Endothelial cell of umbilical vein (primary cell): ENCODE results near the gene MARCHF11. TPM values are rescaled to one million over a fixed set of nuclear protein-coding genes. Genes with fewer than 3 reads are reported as not detected.

Source experiments
- BruUV-seq: library from RNA; stranded (reverse); fragments of 400-500 nt; replicated peaks from 2 replicates; lab custom pipeline; 2021; lab: Mats Ljungman, UMichigan
- CTCF ChIA-PET: fragments of 300-600, 350-600 bp; sonication (Branson Sonifier 250); formaldehyde crosslinking; loops from one replicate; lab custom pipeline; 2021; ENCODE audit warnings: antibody characterized with exemption, inconsistent platforms; lab: Charles Lee
- POLR2A ChIA-PET: fragments of 300-600, 350-600 bp; sonication (Branson Sonifier 250); formaldehyde crosslinking; loops from one replicate; lab custom pipeline; 2021; ENCODE audit warnings: antibody characterized with exemption, inconsistent platforms; lab: Charles Lee
- DNase-seq: peaks from one replicate; pipeline ENCODE4 v3.0.0-alpha.2; 2011; ENCODE audit warnings: low read depth, low spot score
- FAIRE-seq: peaks from 2 replicates; lab custom pipeline; 2011; peaks lifted over from hg19 to GRCh38; lab: Jason Lieb, UNC
- H2AFZ ChIP-seq: 2 replicates; pipeline ENCODE4 v1.6.0; 2012; ENCODE audit warnings: low read depth, low read length, control low read depth, inconsistent platforms
- H3K27ac ChIP-seq: 2 replicates; pipeline ENCODE4 v1.5.1; 2011; ENCODE audit warnings: low read depth, mild to moderate bottlenecking, control low read depth, low read length, moderate library complexity; ENCODE audit not compliant: insufficient read depth
- H3K27me3 ChIP-seq, 2 experiments: 2 replicates each; pipeline versions ENCODE4 v1.6.0 to v1.6.1; 2011; ENCODE audit warnings: low read length in 2 of 2, mixed read lengths in 1 of 2; ENCODE audit not compliant: control insufficient read depth in 2 of 2, insufficient read depth in 2 of 2
- H3K36me3 ChIP-seq, 2 experiments: 2 replicates in 1 of 2; 3 replicates in 1 of 2; pipeline ENCODE4 v1.5.1; 2011; ENCODE audit warnings: low read length in 2 of 2, mild to moderate bottlenecking in 1 of 2, moderate library complexity in 1 of 2; ENCODE audit not compliant: control insufficient read depth in 2 of 2, insufficient read depth in 2 of 2; ENCODE audit errors: extremely low read depth in 1 of 2
- H3K4me1 ChIP-seq: 3 replicates; pipeline ENCODE4 v1.5.1; 2011; ENCODE audit warnings: mild to moderate bottlenecking, low read length; ENCODE audit not compliant: control insufficient read depth, insufficient read depth; ENCODE audit errors: extremely low read depth
- H3K4me2 ChIP-seq: 2 replicates; pipeline ENCODE4 v1.6.1; 2011; ENCODE audit warnings: low read length, control low read depth, mixed read lengths; ENCODE audit not compliant: insufficient read depth
- H3K4me3 ChIP-seq, 3 experiments: fragments of 200-600 bp in 1 of 3; sonication (generic), shearing (Covaris generic) in 1 of 3; replicated peaks in 1 of 3; 2 replicates each; pipeline ENCODE4 v1.5.1; 2011 to 2016; ENCODE audit warnings: control low read depth in 3 of 3, low read length in 3 of 3, mild to moderate bottlenecking in 2 of 3, inconsistent platforms in 1 of 3, low read depth in 1 of 3, moderate library complexity in 1 of 3; ENCODE audit not compliant: insufficient read depth in 1 of 3
- H3K79me2 ChIP-seq: 2 replicates; pipeline ENCODE4 v1.6.0; 2012; ENCODE audit warnings: low read length, inconsistent platforms; ENCODE audit not compliant: control insufficient read depth, insufficient read depth
- H3K9ac ChIP-seq: replicated peaks from 2 replicates; pipeline ENCODE3; 2011; ENCODE audit warnings: low read length, control low read depth; ENCODE audit not compliant: insufficient read depth; ENCODE audit errors: extremely low read depth
- H3K9me1 ChIP-seq: replicated peaks from 3 replicates; pipeline ENCODE4 v1.6.0; 2011; ENCODE audit warnings: mild to moderate bottlenecking, low read length; ENCODE audit not compliant: control insufficient read depth, insufficient read depth; ENCODE audit errors: extremely low read depth
- H3K9me3 ChIP-seq: replicated peaks from 2 replicates; pipeline ENCODE4 v1.5.1; 2012; ENCODE audit warnings: low read length, inconsistent platforms; ENCODE audit not compliant: control insufficient read depth, insufficient read depth
- H4K20me1 ChIP-seq: replicated peaks from 2 replicates; pipeline ENCODE3; 2011; ENCODE audit warnings: mild to moderate bottlenecking, low read length; ENCODE audit not compliant: control insufficient read depth, insufficient read depth; ENCODE audit errors: extremely low read depth
- CTCF ChIP-seq, 2 donors: IDR thresholded peaks; 1 replicate in 1 of 2; 2 replicates in 1 of 2; pipeline ENCODE4 v1.5.1; 2011; ENCODE audit warnings: low read length in 2 of 2, mild to moderate bottlenecking in 2 of 2, moderate library complexity in 2 of 2, control low read depth in 1 of 2, inconsistent platforms in 1 of 2, low read depth in 1 of 2; ENCODE audit not compliant: insufficient read depth in 1 of 2; ENCODE audit errors: extremely low read depth in 1 of 2
- EZH2 ChIP-seq: IDR thresholded peaks from 2 replicates; pipeline ENCODE4 v1.6.1; 2012; ENCODE audit warnings: borderline replicate concordance, low read depth, mild to moderate bottlenecking, moderate library complexity, low read length, inconsistent platforms; ENCODE audit not compliant: severe bottlenecking
- FOS ChIP-seq: IDR thresholded peaks from 2 replicates; pipeline ENCODE4 v1.6.1; 2011; ENCODE audit warnings: mild to moderate bottlenecking, low read length, moderate library complexity, borderline replicate concordance; ENCODE audit not compliant: insufficient read depth
- GATA2 ChIP-seq: IDR thresholded peaks from 2 replicates; pipeline ENCODE4 v1.7.0; 2011; ENCODE audit warnings: low read depth, mild to moderate bottlenecking, moderate library complexity, mixed read lengths, low read length; ENCODE audit not compliant: insufficient read length, insufficient read depth
- JUN ChIP-seq: IDR thresholded peaks from 2 replicates; pipeline ENCODE4 v1.6.1; 2011; ENCODE audit warnings: borderline replicate concordance, low read depth; ENCODE audit not compliant: insufficient read length, insufficient read depth
- MAX ChIP-seq: IDR thresholded peaks from 2 replicates; pipeline ENCODE4 v1.6.1; 2011; ENCODE audit not compliant: insufficient read depth, insufficient read length
- MYC ChIP-seq: IDR thresholded peaks from one replicate; pipeline ENCODE4 v1.6.1; 2011; ENCODE audit warnings: mild to moderate bottlenecking, low read depth, low read length
- POLR2A ChIP-seq: IDR thresholded peaks from 2 replicates; pipeline ENCODE4 v1.6.1; 2012; ENCODE audit warnings: low read depth, mild to moderate bottlenecking, control low read depth, low read length
- POLR2AphosphoS5 ChIP-seq: IDR thresholded peaks from 2 replicates; pipeline ENCODE4 v1.6.1; 2012; ENCODE audit warnings: low read depth, mild to moderate bottlenecking, control low read depth, low read length, moderate library complexity; ENCODE audit not compliant: insufficient read depth
- dilution Hi-C: fragments of 300-500 bp; cut with MboI; formaldehyde crosslinking; loops from one replicate; pipeline ENCODE4 v1.15.0; 2019; ENCODE audit warnings: low sequenced_read_pairs; ENCODE audit not compliant: extremely low pct_ligation_motif_present
- intact Hi-C: fragments of 100-400 bp; cut with micrococcal nuclease; formaldehyde crosslinking; loops from one replicate; pipeline ENCODE4 v1.10.0; 2022
- polyA plus RNA-seq, 4 experiments: library from polyadenylated mRNA; depleted of rRNA in 3 of 4; stranded (reverse) in 3 of 4; unstranded in 1 of 4; fragments of >200 nt; gene quantifications; 2 replicates each; pipeline versions ENCODE4 v1.2.1 to v1.2.3, GENCODE V29; 2011 to 2012; ENCODE audit warnings: missing spikeins in 1 of 4
- total RNA-seq: library from RNA; stranded (reverse); gene quantifications from 2 replicates; pipeline ENCODE4 v1.2.3, GENCODE V29; 2021

The MARCHF11 gene
- total and polyA plus RNA-seq, 2 donors (not counting 3 experiments of a cell fraction or from before 2014, with no cell fraction given): not detected

GRCh38 chr5:16140417-16140816, 39.2 kb downstream of the MARCHF11 start:
- H3K9me1 ChIP-seq: no peaks in the 10 kb centered on the region

More at GRCh38 chr5:16140417-16140816, 39.2 kb downstream of the MARCHF11 start:
- DNase-seq (no peak), FAIRE-seq (no peak)
- TF ChIP-seq MAX: no peak
- TF ChIP-seq FOS: no peak
- TF ChIP-seq POLR2A: no peak
- no peak for TF ChIP-seq MYC
- no peak for TF ChIP-seq CTCF (IDR thresholded peaks at IDR 0.05; ENCODE audit: extremely low read depth in 1 of 2, insufficient read depth in 1 of 2, low read depth in 1 of 2, low read length in 2 of 2)
- no peak for TF ChIP-seq JUN
- TF ChIP-seq EZH2: no peak
- TF ChIP-seq POLR2AphosphoS5: no peak
- no peak for TF ChIP-seq GATA2
- Histone ChIP-seq H3K36me3 (no peaks in the 10 kb centered on the region), H4K20me1 (no peaks in the 10 kb centered on the region), H3K27me3 (no peaks in the 10 kb centered on the region), H3K4me1 (no peaks in the 10 kb centered on the region), H3K9me3 (no peaks in the 10 kb centered on the region), H3K79me2 (no peaks in the 10 kb centered on the region), H3K27ac (no peak overlapping the region), H3K4me2 (no peak overlapping the region), H2AFZ (no peak overlapping the region), H3K9ac (no peak overlapping the region), H3K4me3 (no peak overlapping the region)
- BruUV-seq: no TSS peak
- ChIA-PET POLR2A (no interaction called here), CTCF (interaction anchor here (0.9 kb wide), 1 partner anchor 21 kb away, joined by 3 read pairs; no protein-coding TSS in a partner anchor)
- dilution Hi-C loops (no loop called here), intact Hi-C loops (no loop called here)
